ENCODE data around the gene BRIP1.
A peak's percentile ranks its signal among the peaks of the same experiment; 100 is the strongest.

BRIP1 gene

DNA sequence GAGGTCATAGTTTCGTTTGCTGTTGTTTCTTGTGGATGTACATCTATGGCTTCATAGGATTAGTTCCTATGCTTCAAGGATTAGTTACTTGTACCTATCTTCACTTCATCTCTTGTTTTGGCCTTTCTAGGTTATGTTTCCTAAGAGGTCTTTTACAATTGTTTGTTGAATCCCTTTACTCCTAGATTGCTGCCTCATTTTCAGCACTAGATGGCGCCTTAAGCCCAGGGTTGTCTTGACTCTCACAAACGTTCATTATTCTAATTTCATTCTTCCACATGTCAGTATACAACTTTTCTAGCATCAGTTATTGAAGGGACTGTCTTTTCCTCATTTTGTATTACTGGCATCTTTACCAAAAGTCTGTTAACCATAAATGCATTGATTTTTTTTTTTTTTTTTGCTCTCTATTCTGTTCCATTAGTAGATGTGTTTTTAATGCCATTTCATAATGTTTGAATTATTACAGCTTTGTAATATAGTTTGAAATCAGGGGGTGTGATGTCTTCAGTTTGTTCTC is 227.4 kb downstream of the BRIP1 start:
- Histone ChIP-seq H3K9me3 (ENCODE audit: control insufficient read depth, insufficient read depth, low read depth, low read length) (no peaks in the 10 kb centered on the region; the same call in 1 of the 2 replicates), H3K27ac (ENCODE audit: extremely low read depth, low read depth, low read length) (no peak overlapping the region), H3K4me1 (ENCODE audit: control insufficient read depth, insufficient read depth, low read length) (no peaks in the 10 kb centered on the region), H3K36me3 (ENCODE audit: control insufficient read depth in 2 of 2, insufficient read depth in 1 of 2, low read length in 2 of 2) (no peaks in the 10 kb centered on the region), H3K4me3 (ENCODE audit: low read depth, low read length) (no peak overlapping the region)
- ChIA-PET CTCF (interaction anchor here (0.6 to 3.3 kb wide), 39 partner anchors 9 to 1205 kb away, joined by 3 to 31 read pairs (median 4); no protein-coding TSS in a partner anchor), POLR2A (no interaction called here)
- TF ChIP-seq ELK4 (IDR thresholded peaks at IDR 0.05; ENCODE audit: borderline replicate concordance, low read depth, low read length): no peak
- TF ChIP-seq TRIM28 (IDR thresholded peaks at IDR 0.05; ENCODE audit: borderline replicate concordance, low read length): no peak
- no peak for TF ChIP-seq ZNF391 (tag by site-specific recombination; IDR thresholded peaks at IDR 0.05; ENCODE audit: borderline replicate concordance, low read depth)
- no peak for TF ChIP-seq ZNF621 (tag by site-specific recombination; IDR thresholded peaks at IDR 0.05)
- TF ChIP-seq ZNF549 (tag by site-specific recombination; IDR thresholded peaks at IDR 0.05): no peak
- TF ChIP-seq, protein P1, sequence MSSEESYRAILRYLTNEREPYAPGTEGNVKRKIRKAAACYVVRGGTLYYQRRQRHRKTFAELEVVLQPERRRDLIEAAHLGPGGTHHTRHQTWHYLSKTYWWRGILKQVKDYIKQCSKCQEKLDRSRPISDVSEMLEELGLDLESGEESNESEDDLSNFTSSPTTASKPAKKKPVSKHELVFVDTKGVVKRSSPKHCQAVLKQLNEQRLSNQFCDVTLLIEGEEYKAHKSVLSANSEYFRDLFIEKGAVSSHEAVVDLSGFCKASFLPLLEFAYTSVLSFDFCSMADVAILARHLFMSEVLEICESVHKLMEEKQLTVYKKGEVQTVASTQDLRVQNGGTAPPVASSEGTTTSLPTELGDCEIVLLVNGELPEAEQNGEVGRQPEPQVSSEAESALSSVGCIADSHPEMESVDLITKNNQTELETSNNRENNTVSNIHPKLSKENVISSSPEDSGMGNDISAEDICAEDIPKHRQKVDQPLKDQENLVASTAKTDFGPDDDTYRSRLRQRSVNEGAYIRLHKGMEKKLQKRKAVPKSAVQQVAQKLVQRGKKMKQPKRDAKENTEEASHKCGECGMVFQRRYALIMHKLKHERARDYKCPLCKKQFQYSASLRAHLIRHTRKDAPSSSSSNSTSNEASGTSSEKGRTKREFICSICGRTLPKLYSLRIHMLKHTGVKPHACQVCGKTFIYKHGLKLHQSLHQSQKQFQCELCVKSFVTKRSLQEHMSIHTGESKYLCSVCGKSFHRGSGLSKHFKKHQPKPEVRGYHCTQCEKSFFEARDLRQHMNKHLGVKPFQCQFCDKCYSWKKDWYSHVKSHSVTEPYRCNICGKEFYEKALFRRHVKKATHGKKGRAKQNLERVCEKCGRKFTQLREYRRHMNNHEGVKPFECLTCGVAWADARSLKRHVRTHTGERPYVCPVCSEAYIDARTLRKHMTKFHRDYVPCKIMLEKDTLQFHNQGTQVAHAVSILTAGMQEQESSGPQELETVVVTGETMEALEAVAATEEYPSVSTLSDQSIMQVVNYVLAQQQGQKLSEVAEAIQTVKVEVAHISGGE (tag by site-specific recombination; conservative IDR thresholded peaks at IDR 0.05; ENCODE audit: low read depth): no peak
- 0 out of 2 replicates have a peak, but pooled peaks have one; percentile 1 for TF ChIP-seq ZNF426 (tag by site-specific recombination; IDR thresholded peaks at IDR 0.05)
- TF ChIP-seq ZNF654 (tag by site-specific recombination; IDR thresholded peaks at IDR 0.05; ENCODE audit: low read depth): peak; percentile 95
- TF ChIP-seq, protein P2, sequence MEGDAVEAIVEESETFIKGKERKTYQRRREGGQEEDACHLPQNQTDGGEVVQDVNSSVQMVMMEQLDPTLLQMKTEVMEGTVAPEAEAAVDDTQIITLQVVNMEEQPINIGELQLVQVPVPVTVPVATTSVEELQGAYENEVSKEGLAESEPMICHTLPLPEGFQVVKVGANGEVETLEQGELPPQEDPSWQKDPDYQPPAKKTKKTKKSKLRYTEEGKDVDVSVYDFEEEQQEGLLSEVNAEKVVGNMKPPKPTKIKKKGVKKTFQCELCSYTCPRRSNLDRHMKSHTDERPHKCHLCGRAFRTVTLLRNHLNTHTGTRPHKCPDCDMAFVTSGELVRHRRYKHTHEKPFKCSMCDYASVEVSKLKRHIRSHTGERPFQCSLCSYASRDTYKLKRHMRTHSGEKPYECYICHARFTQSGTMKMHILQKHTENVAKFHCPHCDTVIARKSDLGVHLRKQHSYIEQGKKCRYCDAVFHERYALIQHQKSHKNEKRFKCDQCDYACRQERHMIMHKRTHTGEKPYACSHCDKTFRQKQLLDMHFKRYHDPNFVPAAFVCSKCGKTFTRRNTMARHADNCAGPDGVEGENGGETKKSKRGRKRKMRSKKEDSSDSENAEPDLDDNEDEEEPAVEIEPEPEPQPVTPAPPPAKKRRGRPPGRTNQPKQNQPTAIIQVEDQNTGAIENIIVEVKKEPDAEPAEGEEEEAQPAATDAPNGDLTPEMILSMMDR (tag by site-specific recombination; IDR thresholded peaks at IDR 0.05): peak; percentile 34; the same call in 1 of the 2 replicates
- TF ChIP-seq, protein P3, sequence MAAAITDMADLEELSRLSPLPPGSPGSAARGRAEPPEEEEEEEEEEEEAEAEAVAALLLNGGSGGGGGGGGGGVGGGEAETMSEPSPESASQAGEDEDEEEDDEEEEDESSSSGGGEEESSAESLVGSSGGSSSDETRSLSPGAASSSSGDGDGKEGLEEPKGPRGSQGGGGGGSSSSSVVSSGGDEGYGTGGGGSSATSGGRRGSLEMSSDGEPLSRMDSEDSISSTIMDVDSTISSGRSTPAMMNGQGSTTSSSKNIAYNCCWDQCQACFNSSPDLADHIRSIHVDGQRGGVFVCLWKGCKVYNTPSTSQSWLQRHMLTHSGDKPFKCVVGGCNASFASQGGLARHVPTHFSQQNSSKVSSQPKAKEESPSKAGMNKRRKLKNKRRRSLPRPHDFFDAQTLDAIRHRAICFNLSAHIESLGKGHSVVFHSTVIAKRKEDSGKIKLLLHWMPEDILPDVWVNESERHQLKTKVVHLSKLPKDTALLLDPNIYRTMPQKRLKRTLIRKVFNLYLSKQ (tag by site-specific recombination; IDR thresholded peaks at IDR 0.05; ENCODE audit: borderline replicate concordance): no peak
- TF ChIP-seq ZNF449 (tag by site-specific recombination; IDR thresholded peaks at IDR 0.05): no peak
- no peak for TF ChIP-seq ZNF600 (tag by site-specific recombination; IDR thresholded peaks at IDR 0.05)
- no peak for TF ChIP-seq ZNF596 (tag by site-specific recombination; IDR thresholded peaks at IDR 0.05)
- TF ChIP-seq ZNF114 (tag by site-specific recombination; IDR thresholded peaks at IDR 0.05): no peak
- TF ChIP-seq ZNF280D (tag by site-specific recombination; IDR thresholded peaks at IDR 0.05): no peak
- TF ChIP-seq ZNF561 (tag by site-specific recombination; IDR thresholded peaks at IDR 0.05; ENCODE audit: borderline replicate concordance): no peak
- TF ChIP-seq ZBTB21 (tag by site-specific recombination; IDR thresholded peaks at IDR 0.05): no peak
- peak; percentile 81 for TF ChIP-seq ZNF2 (tag by site-specific recombination; IDR thresholded peaks at IDR 0.05)
